Glomerular visceral epithelial cell (primary cell): Measurements from ENCODE around the gene STXBP3.
A peak's percentile ranks its signal among the peaks of the same experiment; 100 is the strongest.
"Not testable (repeated sequence)": the region's sequence is repeated elsewhere in the genome, so short reads cannot be mapped to it uniquely, and the experiment has no call there.

Source experiments
- DNase-seq: peaks from one replicate; pipeline ENCODE4 v3.0.0-alpha.2; 2016; ENCODE audit errors: extremely low spot score

STXBP3 gene

GRCh38 chr1:108729481-108729880 lies 17.0 kb upstream of the STXBP3 start:
- DNase-seq, result no peak

GRCh38 chr1:108732398-108732797 lies 14.1 kb upstream of the STXBP3 start:
- DNase-seq, result no peak

- DNase-seq, result no peak
Measured at GRCh38 chr1:108734171-108734865, 12.2 kb upstream of the STXBP3 start.

GRCh38 chr1:108742253-108742652 lies 4.2 kb upstream of the STXBP3 start:
- no peak for DNase-seq

GRCh38 chr1:108745980-108746381 lies 493 bp upstream of the STXBP3 start:
- no peak for DNase-seq

- peak; percentile 84 for DNase-seq
Measured at GRCh38 chr1:108747171-108747850, 837 bp downstream of the STXBP3 start.

- no peak for DNase-seq
Measured at GRCh38 chr1:108747898-108748297, 1.4 kb downstream of the STXBP3 start.

GRCh38 chr1:108749081-108749480 lies 2.6 kb downstream of the STXBP3 start:
- no peak for DNase-seq

GRCh38 chr1:108750476-108751181 lies 4.2 kb downstream of the STXBP3 start:
- DNase-seq, result peak; percentile 48

- DNase-seq, result no peak
Measured at GRCh38 chr1:108753363-108753762, 6.9 kb downstream of the STXBP3 start.

GRCh38 chr1:108758796-108759195 lies 12.3 kb downstream of the STXBP3 start:
- DNase-seq, result no peak

GRCh38 chr1:108767115-108767514 lies 20.6 kb downstream of the STXBP3 start:
- no peak for DNase-seq

GRCh38 chr1:108767708-108768107 lies 21.2 kb downstream of the STXBP3 start:
- no peak for DNase-seq

GRCh38 chr1:108777839-108778238 lies 31.4 kb downstream of the STXBP3 start:
- no peak for DNase-seq

GRCh38 chr1:108779455-108779854 lies 33.0 kb downstream of the STXBP3 start:
- no peak for DNase-seq

- no peak for DNase-seq
Measured at GRCh38 chr1:108780937-108781574, 34.6 kb downstream of the STXBP3 start.

- not testable (repeated sequence) for DNase-seq
Measured at GRCh38 chr1:108781575-108781944, 35.1 kb downstream of the STXBP3 start.

- no peak for DNase-seq
Measured at GRCh38 chr1:108785264-108785663, 38.8 kb downstream of the STXBP3 start.

GRCh38 chr1:108785880-108786279 lies 39.4 kb downstream of the STXBP3 start:
- DNase-seq, result no peak

GRCh38 chr1:108791790-108792189 lies 45.3 kb downstream of the STXBP3 start:
- DNase-seq, result no peak

GRCh38 chr1:108792420-108792819 lies 45.9 kb downstream of the STXBP3 start:
- no peak for DNase-seq

GRCh38 chr1:108799001-108799400 lies 52.5 kb downstream of the STXBP3 start:
- no peak for DNase-seq
